Neural progenitor cell (in vitro differentiated cells): Measurements from ENCODE around the gene MSH3. TPM values are rescaled to one million over a fixed set of nuclear protein-coding genes. Genes with fewer than 3 reads are reported as not detected.

Source experiments
- DNase-seq: peaks from one replicate; pipeline ENCODE4 v3.0.0-alpha.2; 2016; ENCODE audit warnings: low spot score
- H2AFZ ChIP-seq: fragments of 200-600 bp; sonication (generic); replicated peaks from 2 replicates; pipeline ENCODE4 v1.6.1; 2016; ENCODE audit warnings: antibody characterized with exemption
- H3F3A ChIP-seq: fragments of 200-600 bp; sonication (generic); 2 replicates; pipeline ENCODE4 v1.6.1; 2016; ENCODE audit warnings: antibody characterized with exemption, low read depth
- H3K27ac ChIP-seq: fragments of 200-600 bp; sonication (generic); 2 replicates; pipeline ENCODE4 v1.5.1; 2016; ENCODE audit warnings: mild to moderate bottlenecking
- H3K27me3 ChIP-seq: fragments of 200-600 bp; sonication (generic); 2 replicates; pipeline ENCODE4 v1.6.1; 2016; ENCODE audit warnings: mild to moderate bottlenecking, moderate library complexity
- H3K36me3 ChIP-seq: fragments of 200-600 bp; sonication (generic); 2 replicates; pipeline ENCODE4 v1.5.1; 2016
- H3K4me1 ChIP-seq: fragments of 200-600 bp; sonication (generic); 2 replicates; pipeline ENCODE4 v1.6.1; 2016; ENCODE audit warnings: mixed run types
- H3K4me2 ChIP-seq: fragments of 200-600 bp; sonication (generic); 2 replicates; pipeline ENCODE4 v1.6.1; 2016
- H3K4me3 ChIP-seq: fragments of 200-600 bp; sonication (generic); 2 replicates; pipeline ENCODE4 v1.5.1; 2016
- H3K79me2 ChIP-seq: fragments of 200-600 bp; sonication (generic); 2 replicates; pipeline ENCODE4 v1.6.1; 2016; ENCODE audit warnings: low read depth
- H3K9ac ChIP-seq: fragments of 200-600 bp; sonication (generic); 2 replicates; pipeline ENCODE4 v1.6.1; 2016
- H3K9me3 ChIP-seq: fragments of 200-600 bp; sonication (generic); 2 replicates; pipeline ENCODE4 v1.5.1; 2016; ENCODE audit warnings: low read depth
- H4K20me1 ChIP-seq: fragments of 200-600 bp; sonication (generic); 2 replicates; pipeline ENCODE4 v1.6.1; 2016; ENCODE audit warnings: low read depth
- H3K27ac Mint-ChIP-seq: 3 replicates; pipeline ENCODE4 v1.8.0; 2021; ENCODE audit warnings: mixed read lengths
- H3K27me3 Mint-ChIP-seq: 2 replicates; pipeline ENCODE4 v1.8.0; 2022; ENCODE audit warnings: low read depth, mild to moderate bottlenecking, inconsistent platforms, moderate library complexity, mixed read lengths; ENCODE audit not compliant: insufficient read depth
- H3K36me3 Mint-ChIP-seq: 3 replicates; pipeline ENCODE4 v1.8.0; 2021; ENCODE audit warnings: mixed read lengths
- H3K4me1 Mint-ChIP-seq: 3 replicates; pipeline ENCODE4 v1.8.0; 2021; ENCODE audit warnings: mixed read lengths
- H3K4me3 Mint-ChIP-seq: 3 replicates; pipeline ENCODE4 v1.8.0; 2021; ENCODE audit warnings: mild to moderate bottlenecking, moderate library complexity, mixed read lengths
- H3K9me3 Mint-ChIP-seq: 3 replicates; pipeline ENCODE4 v1.8.0; 2020; ENCODE audit warnings: mixed read lengths
- CTCF ChIP-seq: fragments of 200-600 bp; sonication (generic); IDR thresholded peaks from 2 replicates; pipeline ENCODE4 v1.5.1; 2017; ENCODE audit warnings: antibody characterized with exemption, mild to moderate bottlenecking
- EZH2 ChIP-seq: fragments of 200-600 bp; sonication (generic); IDR thresholded peaks from 2 replicates; pipeline ENCODE4 v1.6.1; 2017; ENCODE audit warnings: antibody characterized with exemption, mild to moderate bottlenecking, moderate library complexity
- EZH2phosphoT487 ChIP-seq: fragments of 200-600 bp; sonication (generic); IDR thresholded peaks from 2 replicates; pipeline ENCODE4 v1.6.1; 2017; ENCODE audit warnings: antibody characterized with exemption
- total RNA-seq: library from RNA; depleted of rRNA; stranded (reverse); fragments of >200 nt; gene quantifications from 2 replicates; pipeline ENCODE4 v1.2.3, GENCODE V29; 2015; ENCODE audit warnings: low replicate concordance

Gene MSH3
- total RNA-seq, 1 donor from 2014 or later: 26.1 TPM

GRCh38 chr5:80629281-80629680 is 25.2 kb upstream of the MSH3 start:
- Histone ChIP-seq H3K4me3 (no peak overlapping the region), H3K27me3 (no peaks in the 10 kb centered on the region), H3K27ac (no peak overlapping the region), H3K4me1 (no peaks in the 10 kb centered on the region), H3K79me2 (no peaks in the 10 kb centered on the region), H3K9me3 (no peaks in the 10 kb centered on the region), H3K9ac (no peak overlapping the region), H3K36me3 (peaks cover 35% of the 10 kb centered on the region), H2AFZ (no peak overlapping the region), H3K4me2 (no peak overlapping the region), H3F3A (peaks cover 8% of the 10 kb centered on the region), H4K20me1 (no peaks in the 10 kb centered on the region)
- TF ChIP-seq CTCF (no peak), EZH2phosphoT487 (no peak), EZH2 (no peak)
- H3K27me3 Mint-ChIP-seq: no peaks in the 10 kb centered on the region
- H3K4me3 Mint-ChIP-seq: no peak overlapping the region
- peaks cover 32% of the 10 kb centered on the region for H3K36me3 Mint-ChIP-seq
- H3K9me3 Mint-ChIP-seq: no peaks in the 10 kb centered on the region
- H3K4me1 Mint-ChIP-seq: no peaks in the 10 kb centered on the region
- H3K27ac Mint-ChIP-seq: no peak overlapping the region
- DNase-seq: no peak

- TF ChIP-seq EZH2phosphoT487 (no peak), CTCF (no peak), EZH2 (no peak)
- Mint-ChIP-seq H3K36me3 (peaks cover 32% of the 10 kb centered on the region), H3K4me1 (no peaks in the 10 kb centered on the region), H3K27ac (no peak overlapping the region), H3K27me3 (no peaks in the 10 kb centered on the region), H3K9me3 (no peaks in the 10 kb centered on the region), H3K4me3 (no peak overlapping the region)
- Histone ChIP-seq H3K4me3 (no peak overlapping the region), H2AFZ (no peak overlapping the region), H3K27me3 (no peaks in the 10 kb centered on the region), H3K36me3 (peaks cover 38% of the 10 kb centered on the region), H3K9me3 (no peaks in the 10 kb centered on the region), H3K9ac (no peak overlapping the region), H3K79me2 (no peaks in the 10 kb centered on the region), H3K4me1 (no peaks in the 10 kb centered on the region), H4K20me1 (no peaks in the 10 kb centered on the region), H3F3A (no peaks in the 10 kb centered on the region), H3K27ac (no peak overlapping the region), H3K4me2 (no peak overlapping the region)
- DNase-seq: no peak
Observed at GRCh38 chr5:80631278-80632259, 22.9 kb upstream of the MSH3 start.

GRCh38 chr5:80632700-80633099 is 21.8 kb upstream of the MSH3 start:
- H3K36me3 Mint-ChIP-seq: peaks cover 33% of the 10 kb centered on the region
- H3K79me2 ChIP-seq: no peaks in the 10 kb centered on the region
- H2AFZ ChIP-seq: no peak overlapping the region
- H3K4me1 Mint-ChIP-seq: no peaks in the 10 kb centered on the region
- H3K27ac Mint-ChIP-seq: no peak overlapping the region
- H3K4me3 Mint-ChIP-seq: no peak overlapping the region
- no peaks in the 10 kb centered on the region for H4K20me1 ChIP-seq
- H3K27me3 ChIP-seq: no peaks in the 10 kb centered on the region
- TF ChIP-seq EZH2 (no peak), EZH2phosphoT487 (no peak), CTCF (no peak)
- H3F3A ChIP-seq: no peaks in the 10 kb centered on the region
- H3K4me2 ChIP-seq: no peak overlapping the region
- no peaks in the 10 kb centered on the region for H3K9me3 ChIP-seq
- no peak for DNase-seq
- no peak overlapping the region for H3K27ac ChIP-seq
- H3K27me3 Mint-ChIP-seq: no peaks in the 10 kb centered on the region
- H3K4me3 ChIP-seq: no peak overlapping the region
- peaks cover 43% of the 10 kb centered on the region for H3K36me3 ChIP-seq
- no peaks in the 10 kb centered on the region for H3K9me3 Mint-ChIP-seq
- no peaks in the 10 kb centered on the region for H3K4me1 ChIP-seq
- no peak overlapping the region for H3K9ac ChIP-seq
